HG02885 (cell line): ENCODE measurements around the gene DCBLD2.
"Not testable (repeated sequence)": the region's sequence is repeated elsewhere in the genome, so short reads cannot be mapped to it uniquely, and the experiment has no call there.

Source experiments
- ATAC-seq: cut with Tn5 transposase; IDR thresholded peaks from one replicate; pipeline ENCODE4 v1.9.1; 2021; ENCODE audit warnings: mild to moderate bottlenecking; ENCODE audit not compliant: unreplicated experiment, poor library complexity

DCBLD2 gene

GRCh38 chr3:98846101-98846500 is 55.4 kb downstream of the DCBLD2 start:
- ATAC-seq, result no peak

GRCh38 chr3:98843266-98843959 is 58.1 kb downstream of the DCBLD2 start:
- ATAC-seq, result no peak

DNA sequence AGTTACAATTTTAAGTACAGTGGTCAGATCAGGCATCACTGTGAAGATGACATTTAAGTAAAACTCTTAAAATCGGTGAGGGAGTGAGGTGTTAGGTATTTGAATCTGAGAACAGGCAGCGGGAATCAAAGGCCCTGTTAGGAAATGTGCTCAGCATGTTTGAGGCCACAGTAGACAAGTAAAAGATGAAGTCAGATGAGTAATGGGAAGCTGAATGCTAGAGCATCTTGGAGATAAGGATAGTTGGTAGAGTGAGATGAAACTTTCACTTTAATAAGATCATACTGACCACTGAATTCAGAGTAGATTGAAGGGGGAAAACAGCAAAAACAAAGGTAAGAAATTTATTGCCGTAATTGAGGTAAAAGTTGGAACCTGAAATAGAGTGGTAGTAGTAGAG is 61.6 kb downstream of the DCBLD2 start:
- ATAC-seq, result no peak

DNA sequence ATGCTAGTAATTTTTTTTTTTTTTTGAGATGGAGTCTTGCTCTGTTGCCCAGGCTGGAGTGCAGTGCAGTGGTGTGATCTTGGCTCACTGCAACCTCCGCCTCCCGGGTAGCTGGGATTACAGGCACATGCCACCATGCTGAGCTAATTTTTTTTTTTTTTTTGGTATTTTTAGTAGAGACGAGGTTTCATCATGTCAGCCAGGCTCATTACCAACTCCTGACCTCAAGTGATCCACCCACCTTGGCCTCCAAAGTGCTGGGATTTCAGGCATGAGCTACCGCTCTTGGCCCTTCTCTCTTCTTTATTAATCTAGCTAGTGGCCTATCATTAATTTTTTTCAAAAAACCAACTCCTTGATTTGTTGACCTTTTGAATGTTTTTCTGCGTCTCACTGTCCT is 70.4 kb downstream of the DCBLD2 start:
- ATAC-seq, result not testable (repeated sequence)

- ATAC-seq, result no peak
Observed at GRCh38 chr3:98829246-98829832, 72.2 kb downstream of the DCBLD2 start.

- no peak for ATAC-seq
Observed at GRCh38 chr3:98827221-98827920, 74.1 kb downstream of the DCBLD2 start.

- ATAC-seq, result no peak
Observed at GRCh38 chr3:98826126-98826525, 75.4 kb downstream of the DCBLD2 start.

DNA sequence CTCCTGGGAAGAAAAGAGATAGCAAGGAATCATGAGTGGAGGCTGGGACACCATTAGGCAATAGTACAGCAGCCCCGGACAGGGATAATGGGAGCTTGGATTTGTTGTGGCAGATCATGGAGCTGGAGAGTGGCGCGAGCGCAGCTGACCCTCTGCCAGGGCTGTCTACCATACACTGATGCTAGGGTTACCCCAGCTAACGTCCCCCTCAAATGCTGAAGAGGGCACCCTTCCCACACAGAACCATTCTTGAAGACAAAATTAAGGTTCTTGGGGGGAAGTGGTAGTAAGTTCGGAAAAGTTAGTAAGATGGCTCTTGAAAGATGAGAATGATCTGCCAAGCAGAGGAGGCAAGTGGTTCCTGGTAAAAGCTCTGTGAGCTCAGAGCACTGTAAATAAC is 77.2 kb downstream of the DCBLD2 start:
- no peak for ATAC-seq

DNA sequence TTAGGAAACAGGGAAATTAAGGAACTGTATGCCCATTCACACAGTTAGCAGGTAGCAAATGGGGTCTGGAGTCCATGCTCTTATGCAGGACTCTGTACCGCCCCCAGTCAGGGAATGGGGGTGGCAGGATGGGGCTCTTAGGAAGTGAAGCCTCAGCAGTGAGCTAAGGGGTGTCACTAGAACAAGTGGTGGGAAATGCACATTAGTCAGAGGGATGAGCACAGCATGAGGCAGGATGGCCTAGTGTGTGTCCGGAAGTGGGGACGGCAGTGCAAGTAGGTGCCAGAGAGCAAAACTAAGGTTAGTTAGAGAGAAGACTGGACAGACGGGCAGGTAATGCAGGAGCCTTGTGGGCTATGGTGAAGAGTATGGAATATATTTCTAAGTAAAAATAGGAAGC is 77.7 kb downstream of the DCBLD2 start:
- ATAC-seq, result no peak

- ATAC-seq, result no peak
Observed at GRCh38 chr3:98821063-98821462, 80.4 kb downstream of the DCBLD2 start.

- ATAC-seq, result peak; percentile 83
Observed at GRCh38 chr3:98817547-98818041, 83.9 kb downstream of the DCBLD2 start.

- no peak for ATAC-seq
Observed at GRCh38 chr3:98814817-98815420, 86.6 kb downstream of the DCBLD2 start.

GRCh38 chr3:98812851-98813374 is 88.6 kb downstream of the DCBLD2 start:
- ATAC-seq, result peak; percentile 57

- no peak for ATAC-seq
Observed at GRCh38 chr3:98811048-98811447, 90.4 kb downstream of the DCBLD2 start.

DNA sequence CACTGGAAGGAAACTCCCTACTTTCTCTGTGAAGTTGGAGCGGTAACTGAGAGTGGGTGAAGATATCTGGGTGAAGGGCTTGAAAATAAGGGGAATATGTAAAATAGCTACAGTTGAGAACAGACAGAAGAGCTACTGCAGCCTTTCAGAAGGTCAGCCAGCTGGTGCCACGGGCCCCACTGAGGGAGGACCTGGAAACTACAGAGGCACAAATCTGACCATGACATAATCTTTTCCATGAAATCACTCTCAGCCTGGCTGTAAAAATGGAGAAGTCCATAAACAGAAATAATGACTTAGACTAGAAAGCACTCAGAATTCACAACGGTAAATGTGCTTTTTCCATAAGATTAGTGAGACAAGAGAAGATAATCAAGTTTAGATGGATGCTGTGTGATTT is 91.9 kb downstream of the DCBLD2 start:
- peak; percentile 55 for ATAC-seq

- no peak for ATAC-seq
Observed at GRCh38 chr3:98808071-98808470, 93.4 kb downstream of the DCBLD2 start.

- no peak for ATAC-seq
Observed at GRCh38 chr3:98807561-98807960, 93.9 kb downstream of the DCBLD2 start.

GRCh38 chr3:98807011-98807410 is 94.5 kb downstream of the DCBLD2 start:
- no peak for ATAC-seq

GRCh38 chr3:98806521-98806920 is 95.0 kb downstream of the DCBLD2 start:
- peak; percentile 61 for ATAC-seq

- ATAC-seq, result no peak
Observed at GRCh38 chr3:98805571-98805970, 95.9 kb downstream of the DCBLD2 start.
